ENCODE measurements around the gene EIF3A.
"Not testable (repeated sequence)": the region's sequence is repeated elsewhere in the genome, so short reads cannot be mapped to it uniquely, and the experiment has no call there.

DNA sequence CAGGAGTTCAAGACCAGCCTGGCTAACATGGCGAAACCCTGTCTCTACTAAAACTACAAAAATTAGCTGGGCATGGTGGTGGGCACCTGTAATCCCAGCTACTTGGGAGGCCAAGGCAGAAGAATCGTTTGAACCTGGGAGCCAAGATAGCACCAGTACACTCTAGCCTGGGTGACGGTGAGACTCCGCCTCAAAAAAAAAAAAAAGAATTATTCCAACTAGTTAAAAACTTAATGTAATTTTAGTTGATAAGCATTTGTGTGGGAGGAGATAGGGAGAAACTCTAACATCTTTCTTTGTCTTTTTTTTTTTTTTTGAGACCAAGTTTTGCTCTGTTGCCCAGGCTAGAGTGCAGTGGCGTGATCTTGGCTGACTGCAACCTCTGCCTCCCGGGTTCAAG, 26.5 kb upstream of the EIF3A start:
- TF ChIP-seq ELF4 (IDR thresholded peaks at IDR 0.05); SUZ12 (IDR thresholded peaks at IDR 0.05); FOXM1 (IDR thresholded peaks at IDR 0.05; ENCODE audit: borderline replicate concordance); FOXA1 (IDR thresholded peaks at IDR 0.05); FOXK2 (IDR thresholded peaks at IDR 0.05); BHLHE40 (IDR thresholded peaks at IDR 0.05; ENCODE audit: borderline replicate concordance); L3MBTL2 (conservative IDR thresholded peaks at IDR 0.05); SP1 (IDR thresholded peaks at IDR 0.05); HDGF (IDR thresholded peaks at IDR 0.05; ENCODE audit: borderline replicate concordance); NFRKB (IDR thresholded peaks at IDR 0.05); LEF1 (IDR thresholded peaks at IDR 0.05; ENCODE audit: borderline replicate concordance); ARNT (IDR thresholded peaks at IDR 0.05); TARDBP (IDR thresholded peaks at IDR 0.05): not testable (repeated sequence)
- TF ChIP-seq, protein P1, sequence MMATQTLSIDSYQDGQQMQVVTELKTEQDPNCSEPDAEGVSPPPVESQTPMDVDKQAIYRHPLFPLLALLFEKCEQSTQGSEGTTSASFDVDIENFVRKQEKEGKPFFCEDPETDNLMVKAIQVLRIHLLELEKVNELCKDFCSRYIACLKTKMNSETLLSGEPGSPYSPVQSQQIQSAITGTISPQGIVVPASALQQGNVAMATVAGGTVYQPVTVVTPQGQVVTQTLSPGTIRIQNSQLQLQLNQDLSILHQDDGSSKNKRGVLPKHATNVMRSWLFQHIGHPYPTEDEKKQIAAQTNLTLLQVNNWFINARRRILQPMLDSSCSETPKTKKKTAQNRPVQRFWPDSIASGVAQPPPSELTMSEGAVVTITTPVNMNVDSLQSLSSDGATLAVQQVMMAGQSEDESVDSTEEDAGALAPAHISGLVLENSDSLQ (IDR thresholded peaks at IDR 0.05) = not testable (repeated sequence)
